KMS-11 (cell line): ENCODE data around the gene CASP2.

ENCODE experiments used
- H2AFZ ChIP-seq: fragments of 200-600 bp; sonication (generic); 2 replicates; pipeline ENCODE4 v1.6.1; 2016; ENCODE audit warnings: antibody characterized with exemption, mixed run types, low read depth
- H3K27ac ChIP-seq: fragments of 200-600 bp; sonication (generic); 2 replicates; pipeline ENCODE4 v1.6.1; 2016; ENCODE audit warnings: mild to moderate bottlenecking, mixed run types
- H3K27me3 ChIP-seq: fragments of 200-600 bp; sonication (generic); 2 replicates; pipeline ENCODE4 v1.6.1; 2017; ENCODE audit warnings: mild to moderate bottlenecking, low read depth, mixed run types, moderate library complexity; ENCODE audit not compliant: insufficient read depth
- H3K36me3 ChIP-seq: fragments of 200-600 bp; sonication (generic); 2 replicates; pipeline ENCODE4 v1.6.1; 2017; ENCODE audit warnings: mild to moderate bottlenecking, mixed run types; ENCODE audit not compliant: insufficient read depth
- H3K4me1 ChIP-seq: fragments of 200-600 bp; sonication (generic); 2 replicates; pipeline ENCODE4 v1.6.1; 2016; ENCODE audit warnings: mild to moderate bottlenecking, low read depth, mixed run types; ENCODE audit not compliant: poor library complexity, severe bottlenecking
- H3K4me2 ChIP-seq: fragments of 200-600 bp; sonication (generic); 2 replicates; pipeline ENCODE4 v1.7.0; 2016; ENCODE audit warnings: mild to moderate bottlenecking, mixed run types
- H3K4me3 ChIP-seq: fragments of 200-600 bp; sonication (generic); IDR thresholded peaks from 2 replicates; pipeline ENCODE4 v1.6.1; 2017; ENCODE audit warnings: low read depth, low read length, mixed read lengths; ENCODE audit not compliant: insufficient read depth
- H3K79me2 ChIP-seq: fragments of 200-600 bp; sonication (generic); 2 replicates; pipeline ENCODE4 v1.6.1; 2016; ENCODE audit warnings: low read depth, mixed run types; ENCODE audit not compliant: insufficient read depth
- H3K9ac ChIP-seq: fragments of 200-600 bp; sonication (generic); 2 replicates; pipeline ENCODE4 v1.6.1; 2016; ENCODE audit warnings: mild to moderate bottlenecking, mixed run types
- H4K20me1 ChIP-seq: fragments of 200-600 bp; sonication (generic); 2 replicates; pipeline ENCODE4 v1.6.1; 2016; ENCODE audit warnings: mild to moderate bottlenecking, mixed run types; ENCODE audit not compliant: insufficient read depth
- CTCF ChIP-seq: fragments of 200-600 bp; sonication (generic); conservative IDR thresholded peaks from 2 replicates; pipeline ENCODE4 v1.6.1; 2017; ENCODE audit warnings: low read depth, mild to moderate bottlenecking, antibody characterized with exemption, low read length, moderate library complexity, mixed read lengths

Gene CASP2

GRCh38 chr7:143347950-143348349 is 59.8 kb downstream of the CASP2 start:
- Histone ChIP-seq H2AFZ (no peak overlapping the region), H3K4me2 (no peak overlapping the region), H3K27me3 (no peaks in the 10 kb centered on the region), H3K36me3 (no peaks in the 10 kb centered on the region), H4K20me1 (no peaks in the 10 kb centered on the region), H3K9ac (no peak overlapping the region), H3K4me3 (no peak overlapping the region), H3K79me2 (no peaks in the 10 kb centered on the region), H3K27ac (no peak overlapping the region), H3K4me1 (no peaks in the 10 kb centered on the region)
- TF ChIP-seq CTCF: no peak

- Histone ChIP-seq H3K9ac (no peak overlapping the region), H3K27me3 (no peaks in the 10 kb centered on the region), H3K27ac (no peak overlapping the region), H3K4me2 (no peak overlapping the region), H3K79me2 (no peaks in the 10 kb centered on the region), H2AFZ (no peak overlapping the region), H3K36me3 (no peaks in the 10 kb centered on the region), H3K4me3 (no peak overlapping the region), H4K20me1 (no peaks in the 10 kb centered on the region), H3K4me1 (no peaks in the 10 kb centered on the region)
- no peak for TF ChIP-seq CTCF
Observed at GRCh38 chr7:143351060-143351459, 62.9 kb downstream of the CASP2 start.

GRCh38 chr7:143351574-143351973 is 63.4 kb downstream of the CASP2 start:
- Histone ChIP-seq H4K20me1 (no peaks in the 10 kb centered on the region), H3K4me2 (no peak overlapping the region), H3K36me3 (no peaks in the 10 kb centered on the region), H3K4me3 (no peak overlapping the region), H3K27ac (no peak overlapping the region), H2AFZ (no peak overlapping the region), H3K27me3 (no peaks in the 10 kb centered on the region), H3K79me2 (no peaks in the 10 kb centered on the region), H3K9ac (no peak overlapping the region), H3K4me1 (no peaks in the 10 kb centered on the region)
- TF ChIP-seq CTCF: no peak

GRCh38 chr7:143352531-143353002 is 64.4 kb downstream of the CASP2 start:
- no peak overlapping the region for H3K4me3 ChIP-seq
- H3K36me3 ChIP-seq: no peaks in the 10 kb centered on the region
- no peak for TF ChIP-seq CTCF
- H3K27me3 ChIP-seq: no peaks in the 10 kb centered on the region
- no peaks in the 10 kb centered on the region for H4K20me1 ChIP-seq
- no peak overlapping the region for H2AFZ ChIP-seq
- H3K9ac ChIP-seq: no peak overlapping the region
- no peaks in the 10 kb centered on the region for H3K79me2 ChIP-seq
- H3K4me1 ChIP-seq: no peaks in the 10 kb centered on the region
- H3K4me2 ChIP-seq: no peak overlapping the region
- no peak overlapping the region for H3K27ac ChIP-seq
